ENCODE data around the gene CRISPLD2.

CRISPLD2 gene

GRCh38 chr16:84800158-84800978 is 19.4 kb upstream of the CRISPLD2 start:
- no peak for TF ChIP-seq CTCF (IDR thresholded peaks at IDR 0.05; ENCODE audit: low read depth, low read length)
- no peak overlapping the region for H3K4me3 ChIP-seq (ENCODE audit: low read depth, low read length)

- no peak for TF ChIP-seq CTCF (IDR thresholded peaks at IDR 0.05; ENCODE audit: low read depth, low read length)
- H3K4me3 ChIP-seq (ENCODE audit: low read depth, low read length): no peak overlapping the region
Measured at GRCh38 chr16:84803146-84803545, 16.6 kb upstream of the CRISPLD2 start.

GRCh38 chr16:84804326-84804725 is 15.5 kb upstream of the CRISPLD2 start:
- H3K4me3 ChIP-seq (ENCODE audit: low read depth, low read length): no peak overlapping the region
- TF ChIP-seq CTCF (IDR thresholded peaks at IDR 0.05; ENCODE audit: low read depth, low read length): no peak

- no peak for TF ChIP-seq CTCF (IDR thresholded peaks at IDR 0.05; ENCODE audit: low read depth, low read length)
Measured at GRCh38 chr16:84806256-84806889, 13.4 kb upstream of the CRISPLD2 start.

GRCh38 chr16:84806890-84807258 is 12.9 kb upstream of the CRISPLD2 start:
- no peak for TF ChIP-seq CTCF (IDR thresholded peaks at IDR 0.05; ENCODE audit: low read depth, low read length)
- peak overlapping the region; percentile 41 for H3K4me3 ChIP-seq (ENCODE audit: low read depth, low read length)

More at GRCh38 chr16:84806256-84806889, 13.4 kb upstream of the CRISPLD2 start:
- peak overlapping the region; percentile 41 for H3K4me3 ChIP-seq (ENCODE audit: low read depth, low read length)

- no peak for TF ChIP-seq CTCF (IDR thresholded peaks at IDR 0.05; ENCODE audit: low read depth, low read length)
- H3K4me3 ChIP-seq (ENCODE audit: low read depth, low read length): no peak overlapping the region
Measured at GRCh38 chr16:84807776-84808175, 12.0 kb upstream of the CRISPLD2 start.

GRCh38 chr16:84808826-84809225 is 11.0 kb upstream of the CRISPLD2 start:
- no peak for TF ChIP-seq CTCF (IDR thresholded peaks at IDR 0.05; ENCODE audit: low read depth, low read length)
- H3K4me3 ChIP-seq (ENCODE audit: low read depth, low read length): no peak overlapping the region

Data from WI38 (cell line).